Mesendoderm (in vitro differentiated cells): ENCODE results near the gene DYTN.
"Not testable (repeated sequence)": the region's sequence is repeated elsewhere in the genome, so short reads cannot be mapped to it uniquely, and the experiment has no call there.

ENCODE experiments used
- DNase-seq: peaks from one replicate; pipeline ENCODE4 v3.0.0; 2013
- H2AK5ac ChIP-seq: 2 replicates; pipeline ENCODE4 v1.6.1; 2013; ENCODE audit warnings: low read length, inconsistent platforms
- H2BK120ac ChIP-seq: 2 replicates; pipeline ENCODE4 v1.6.1; 2013; ENCODE audit warnings: low read depth, mild to moderate bottlenecking, low read length, moderate library complexity, mixed read lengths
- H2BK15ac ChIP-seq: replicated peaks from 2 replicates; pipeline ENCODE4 v1.6.1; 2013; ENCODE audit warnings: low read depth, mild to moderate bottlenecking, moderate library complexity
- H2BK5ac ChIP-seq: 2 replicates; pipeline ENCODE4 v1.6.1; 2013; ENCODE audit warnings: low read length, inconsistent platforms
- H3K18ac ChIP-seq: 2 replicates; pipeline ENCODE4 v1.6.1; 2013; ENCODE audit warnings: mild to moderate bottlenecking, low read length, mixed read lengths
- H3K23ac ChIP-seq: one replicate; pipeline ENCODE4 v1.6.1; 2013; ENCODE audit warnings: low read length
- H3K27ac ChIP-seq: 2 replicates; pipeline ENCODE4 v1.5.1; 2013; ENCODE audit warnings: low read depth, mild to moderate bottlenecking, inconsistent platforms, low read length, moderate library complexity
- H3K27me3 ChIP-seq: 2 replicates; pipeline ENCODE4 v1.6.1; 2013; ENCODE audit warnings: low read length, control low read depth, mild to moderate bottlenecking, inconsistent platforms; ENCODE audit not compliant: insufficient read depth, poor library complexity
- H3K36me3 ChIP-seq: 2 replicates; pipeline ENCODE4 v1.6.1; 2013; ENCODE audit warnings: low read length, inconsistent platforms; ENCODE audit not compliant: control insufficient read depth, insufficient read depth
- H3K4ac ChIP-seq: one replicate; pipeline ENCODE4 v1.6.1; 2013; ENCODE audit warnings: low read depth, mild to moderate bottlenecking, low read length, moderate library complexity
- H3K4me1 ChIP-seq: 2 replicates; pipeline ENCODE4 v1.6.1; 2013; ENCODE audit warnings: low read depth, low read length, inconsistent platforms; ENCODE audit not compliant: control insufficient read depth
- H3K4me2 ChIP-seq: 2 replicates; pipeline ENCODE4 v1.6.1; 2013; ENCODE audit warnings: low read length
- H3K4me3 ChIP-seq: 2 replicates; pipeline ENCODE4 v1.5.1; 2013; ENCODE audit warnings: mild to moderate bottlenecking, low read length
- H3K56ac ChIP-seq: one replicate; pipeline ENCODE4 v1.6.1; 2013; ENCODE audit warnings: low read length
- H3K79me1 ChIP-seq: 2 replicates; pipeline ENCODE4 v1.6.1; 2013; ENCODE audit warnings: low read length, inconsistent platforms
- H3K79me2 ChIP-seq: 2 replicates; pipeline ENCODE4 v1.6.1; 2013; ENCODE audit warnings: mild to moderate bottlenecking, low read length; ENCODE audit not compliant: control insufficient read depth, insufficient read depth
- H3K9ac ChIP-seq: 2 replicates; pipeline ENCODE4 v1.6.1; 2013; ENCODE audit warnings: low read length, inconsistent platforms
- H4K5ac ChIP-seq: one replicate; pipeline ENCODE4 v1.6.1; 2013; ENCODE audit warnings: low read length
- H4K8ac ChIP-seq: one replicate; pipeline ENCODE4 v1.6.1; 2013; ENCODE audit warnings: low read depth, mild to moderate bottlenecking, control low read depth, low read length, moderate library complexity
- WGBS: extraction: QIAGEN DNeasy Blood & Tissue Kit; methylation state at CpG from one replicate; pipeline ENCODE4 v1.1.7; 2013; ENCODE audit warnings: low lambda C conversion rate, missing lambda C conversion rate; ENCODE audit not compliant: insufficient coverage; ENCODE audit errors: extremely low coverage; 5-methylcytosine and 5-hydroxymethylcytosine counted together

DYTN gene

GRCh38 chr2:206723288-206723687, 5.1 kb upstream of the DYTN start:
- Histone ChIP-seq H3K36me3 (no peaks in the 10 kb centered on the region), H3K79me1 (no peaks in the 10 kb centered on the region), H3K4ac (no peak overlapping the region), H2BK5ac (no peak overlapping the region), H4K5ac (no peak overlapping the region), H2BK15ac (no peak overlapping the region), H2AK5ac (no peak overlapping the region), H3K27ac (no peak overlapping the region), H3K4me3 (no peak overlapping the region), H3K79me2 (no peaks in the 10 kb centered on the region), H3K23ac (no peak overlapping the region), H3K9ac (no peak overlapping the region), H3K27me3 (no peaks in the 10 kb centered on the region), H3K4me2 (no peak overlapping the region), H4K8ac (no peak overlapping the region), H3K4me1 (no peaks in the 10 kb centered on the region), H2BK120ac (no peak overlapping the region), H3K18ac (no peak overlapping the region), H3K56ac (no peak overlapping the region)
- no CpG with 5 or more reads among the region's 1 CpG for WGBS
- DNase-seq = no peak

GRCh38 chr2:206721256-206721920, 3.2 kb upstream of the DYTN start:
- H3K56ac ChIP-seq = no peak overlapping the region
- no CpG with 5 or more reads among the region's 4 CpGs for WGBS

GRCh38 chr2:206716623-206717022, 1.6 kb downstream of the DYTN start:
- no peak for DNase-seq
- Histone ChIP-seq H3K36me3 (no peaks in the 10 kb centered on the region), H3K23ac (no peak overlapping the region), H3K4me3 (no peak overlapping the region), H3K56ac (no peak overlapping the region), H3K18ac (no peak overlapping the region), H2BK120ac (no peak overlapping the region), H3K4me1 (no peaks in the 10 kb centered on the region), H3K79me2 (no peaks in the 10 kb centered on the region), H2BK5ac (no peak overlapping the region), H3K4me2 (no peak overlapping the region), H3K27ac (no peak overlapping the region), H4K8ac (no peak overlapping the region), H3K4ac (no peak overlapping the region), H4K5ac (no peak overlapping the region), H2AK5ac (no peak overlapping the region), H2BK15ac (no peak overlapping the region), H3K9ac (no peak overlapping the region), H3K27me3 (no peaks in the 10 kb centered on the region), H3K79me1 (no peaks in the 10 kb centered on the region)
- WGBS = no CpG with 5 or more reads among the region's 3 CpGs

More at GRCh38 chr2:206721256-206721920, 3.2 kb upstream of the DYTN start:
- no peaks in the 10 kb centered on the region for H3K79me1 ChIP-seq
- no peak overlapping the region for H3K18ac ChIP-seq
- no peak overlapping the region for H4K5ac ChIP-seq
- no peak overlapping the region for H3K4me3 ChIP-seq
- no peaks in the 10 kb centered on the region for H3K27me3 ChIP-seq
- H3K36me3 ChIP-seq = no peaks in the 10 kb centered on the region
- no peaks in the 10 kb centered on the region for H3K79me2 ChIP-seq
- H3K23ac ChIP-seq = no peak overlapping the region
- no peak overlapping the region for H3K4me2 ChIP-seq
- DNase-seq = peak; percentile 2
- no peak overlapping the region for H4K8ac ChIP-seq
- H2AK5ac ChIP-seq = no peak overlapping the region
- H3K9ac ChIP-seq = no peak overlapping the region
- no peak overlapping the region for H2BK120ac ChIP-seq
- no peak overlapping the region for H2BK15ac ChIP-seq
- no peak overlapping the region for H3K4ac ChIP-seq
- H3K27ac ChIP-seq = no peak overlapping the region
- H2BK5ac ChIP-seq = no peak overlapping the region
- H3K4me1 ChIP-seq = no peaks in the 10 kb centered on the region

- H3K4me1 ChIP-seq, H3K27me3 ChIP-seq, H2AK5ac ChIP-seq: not testable (repeated sequence)
These were observed 3.0 kb downstream of the DYTN start for GRCh38 chr2:206715183-206715582.

GRCh38 chr2:206713746-206714145, 4.5 kb downstream of the DYTN start:
- Histone ChIP-seq H3K4me1 (no peaks in the 10 kb centered on the region), H3K79me2 (no peaks in the 10 kb centered on the region), H3K4me2 (no peak overlapping the region), H3K4me3 (no peak overlapping the region), H3K79me1 (no peaks in the 10 kb centered on the region), H3K18ac (no peak overlapping the region), H2BK120ac (peak overlapping the region; percentile 21), H3K36me3 (no peaks in the 10 kb centered on the region), H3K23ac (no peak overlapping the region), H3K9ac (no peak overlapping the region), H3K4ac (no peak overlapping the region), H2BK15ac (no peak overlapping the region), H3K56ac (no peak overlapping the region), H4K8ac (no peak overlapping the region), H3K27ac (no peak overlapping the region), H3K27me3 (no peaks in the 10 kb centered on the region), H2BK5ac (no peak overlapping the region), H4K5ac (no peak overlapping the region), H2AK5ac (no peak overlapping the region)
- DNase-seq = no peak
- WGBS = no CpG with 5 or more reads among the region's 4 CpGs

More at GRCh38 chr2:206715183-206715582, 3.0 kb downstream of the DYTN start:
- not testable (repeated sequence) for H3K9ac ChIP-seq, H3K79me1 ChIP-seq, H3K4ac ChIP-seq, H3K27ac ChIP-seq, H2BK120ac ChIP-seq, H2BK5ac ChIP-seq, H3K23ac ChIP-seq, H3K36me3 ChIP-seq, H4K8ac ChIP-seq, H3K4me3 ChIP-seq, H2BK15ac ChIP-seq, H3K56ac ChIP-seq, H3K18ac ChIP-seq, H4K5ac ChIP-seq, H3K4me2 ChIP-seq, H3K79me2 ChIP-seq, DNase-seq
- no CpG with 5 or more reads among the region's 4 CpGs for WGBS

GRCh38 chr2:206708286-206708685, 9.9 kb downstream of the DYTN start:
- Histone ChIP-seq H3K56ac (no peak overlapping the region), H3K4ac (no peak overlapping the region), H3K4me1 (no peaks in the 10 kb centered on the region), H3K79me1 (no peaks in the 10 kb centered on the region), H2BK15ac (no peak overlapping the region), H3K27me3 (no peaks in the 10 kb centered on the region), H3K9ac (no peak overlapping the region), H3K79me2 (no peaks in the 10 kb centered on the region), H3K4me3 (no peak overlapping the region), H2BK5ac (no peak overlapping the region), H3K27ac (no peak overlapping the region), H3K23ac (no peak overlapping the region), H2AK5ac (no peak overlapping the region), H4K8ac (no peak overlapping the region), H3K18ac (no peak overlapping the region), H4K5ac (no peak overlapping the region), H2BK120ac (no peak overlapping the region), H3K4me2 (no peak overlapping the region), H3K36me3 (no peaks in the 10 kb centered on the region)
- DNase-seq = no peak
- WGBS = no CpG with 5 or more reads among the region's 5 CpGs
